Suprapubic skin (tissue), 4 donors: ENCODE results near the gene ARID1A.

Source experiments
- EP300 ChIP-seq: sonication (generic); formaldehyde crosslinking; IDR thresholded peaks from one replicate; pipeline ENCODE4 v1.6.1; 2017; ENCODE audit warnings: antibody characterized with exemption
- POLR2A ChIP-seq, 2 donors: fragments of 450-650 bp; IDR thresholded peaks; one replicate each; pipeline ENCODE4 v1.6.1; 2017; ENCODE audit warnings: antibody characterized with exemption in 2 of 2, mild to moderate bottlenecking in 2 of 2, moderate library complexity in 2 of 2
- POLR2AphosphoS5 ChIP-seq, 3 donors: sonication (generic); formaldehyde crosslinking; IDR thresholded peaks; one replicate each; pipeline ENCODE4 v1.6.1; 2017; ENCODE audit warnings: antibody characterized with exemption in 3 of 3

GRCh38 chr1:26703478-26703877 lies 7.7 kb downstream of the ARID1A start:
- TF ChIP-seq EP300 = no peak
- no peak for TF ChIP-seq POLR2AphosphoS5 (IDR thresholded peaks at IDR 0.05)
- TF ChIP-seq POLR2A (IDR thresholded peaks at IDR 0.05) = no peak
